ENCODE measurements around the gene ASAP2. TPM values are rescaled to one million over a fixed set of nuclear protein-coding genes. Genes with fewer than 3 reads are reported as not detected.

Gene ASAP2
- total and polyA plus RNA-seq, 9 of the 15 experiments (the other 6 are each of a cell fraction or from before 2014, with no cell fraction given) = 0.06 to 4.3 (median 3.1) TPM

DNA sequence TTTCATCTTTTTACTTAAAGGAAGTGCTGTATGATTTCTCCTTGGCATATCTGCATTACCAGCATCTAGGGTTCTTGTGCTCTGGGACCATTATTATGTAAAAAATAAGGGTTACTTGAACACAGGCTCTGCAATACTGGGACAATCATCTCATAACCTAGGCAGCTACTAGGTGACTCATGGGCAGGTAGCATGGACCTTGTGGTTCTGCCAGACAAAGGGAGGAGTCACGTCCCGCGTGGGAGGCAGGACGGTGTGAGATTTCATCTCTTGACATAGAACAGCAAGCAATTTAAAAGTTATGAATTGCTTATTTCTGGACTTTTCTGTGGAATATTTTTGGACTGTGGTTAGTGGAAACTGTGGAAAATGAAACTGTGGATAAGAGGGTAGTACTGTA, 34.1 kb downstream of the ASAP2 start:
- H3K4me3 ChIP-seq = no peak overlapping the region
- H4K20me1 ChIP-seq (replicated peaks; ENCODE audit: control insufficient read depth, insufficient read depth, low read length) = no peaks in the 10 kb centered on the region
- no peak overlapping the region for H3K9ac ChIP-seq (ENCODE audit: insufficient read depth in 1 of 2, low read depth in 2 of 2, low read length in 2 of 2)
- no peaks in the 10 kb centered on the region for H3K36me3 ChIP-seq (ENCODE audit: control insufficient read depth, insufficient read depth, low read length)
- DNase-seq (ENCODE audit: extremely low read depth in 1 of 4, low spot score in 3 of 4) (peak in 1 of 4 experiments; percentile 30), ATAC-seq (no peak), FAIRE-seq (no peak)
- H3K27ac ChIP-seq (ENCODE audit: extremely low read depth, low read depth, low read length) = no peak overlapping the region
- peaks cover 2 to 15% of the 10 kb centered on the region in 2 experiments; a peak in 1 of 5 replicates for H3K27me3 ChIP-seq (ENCODE audit: control insufficient read depth in 2 of 2, insufficient read depth in 2 of 2, low read length in 2 of 2)
- no peaks in the 10 kb centered on the region; the same call in 2 of the 3 replicates for H3K79me2 ChIP-seq (ENCODE audit: control insufficient read depth, insufficient read depth, low read length)
- 5% methylated on average over 4 of the region's 4 CpGs for WGBS (ENCODE audit: insufficient coverage, low coverage, missing lambda C conversion rate)
- no TSS peak for BruUV-seq (replicated peaks)
- no peaks in the 10 kb centered on the region for H3K9me3 ChIP-seq (replicated peaks; ENCODE audit: control insufficient read depth, insufficient read depth, low read depth, low read length)
- ChIA-PET CTCF (ENCODE audit: low intra/inter-chr PET ratio) (no interaction called here), POLR2A (interaction anchor here (0.8 kb wide), 1 partner anchor 57 kb away, joined by 3 read pairs; no protein-coding TSS in a partner anchor)
- TF ChIP-seq, protein P1, sequence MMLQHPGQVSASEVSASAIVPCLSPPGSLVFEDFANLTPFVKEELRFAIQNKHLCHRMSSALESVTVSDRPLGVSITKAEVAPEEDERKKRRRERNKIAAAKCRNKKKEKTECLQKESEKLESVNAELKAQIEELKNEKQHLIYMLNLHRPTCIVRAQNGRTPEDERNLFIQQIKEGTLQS (IDR thresholded peaks at IDR 0.05) = 0 out of 2 replicates have a peak, but pooled peaks have one; percentile 11
- TF ChIP-seq, protein P1 (CRISPR knock-in tag; conservative IDR thresholded peaks at IDR 0.05) = no peak
- TF ChIP-seq, protein P2, sequence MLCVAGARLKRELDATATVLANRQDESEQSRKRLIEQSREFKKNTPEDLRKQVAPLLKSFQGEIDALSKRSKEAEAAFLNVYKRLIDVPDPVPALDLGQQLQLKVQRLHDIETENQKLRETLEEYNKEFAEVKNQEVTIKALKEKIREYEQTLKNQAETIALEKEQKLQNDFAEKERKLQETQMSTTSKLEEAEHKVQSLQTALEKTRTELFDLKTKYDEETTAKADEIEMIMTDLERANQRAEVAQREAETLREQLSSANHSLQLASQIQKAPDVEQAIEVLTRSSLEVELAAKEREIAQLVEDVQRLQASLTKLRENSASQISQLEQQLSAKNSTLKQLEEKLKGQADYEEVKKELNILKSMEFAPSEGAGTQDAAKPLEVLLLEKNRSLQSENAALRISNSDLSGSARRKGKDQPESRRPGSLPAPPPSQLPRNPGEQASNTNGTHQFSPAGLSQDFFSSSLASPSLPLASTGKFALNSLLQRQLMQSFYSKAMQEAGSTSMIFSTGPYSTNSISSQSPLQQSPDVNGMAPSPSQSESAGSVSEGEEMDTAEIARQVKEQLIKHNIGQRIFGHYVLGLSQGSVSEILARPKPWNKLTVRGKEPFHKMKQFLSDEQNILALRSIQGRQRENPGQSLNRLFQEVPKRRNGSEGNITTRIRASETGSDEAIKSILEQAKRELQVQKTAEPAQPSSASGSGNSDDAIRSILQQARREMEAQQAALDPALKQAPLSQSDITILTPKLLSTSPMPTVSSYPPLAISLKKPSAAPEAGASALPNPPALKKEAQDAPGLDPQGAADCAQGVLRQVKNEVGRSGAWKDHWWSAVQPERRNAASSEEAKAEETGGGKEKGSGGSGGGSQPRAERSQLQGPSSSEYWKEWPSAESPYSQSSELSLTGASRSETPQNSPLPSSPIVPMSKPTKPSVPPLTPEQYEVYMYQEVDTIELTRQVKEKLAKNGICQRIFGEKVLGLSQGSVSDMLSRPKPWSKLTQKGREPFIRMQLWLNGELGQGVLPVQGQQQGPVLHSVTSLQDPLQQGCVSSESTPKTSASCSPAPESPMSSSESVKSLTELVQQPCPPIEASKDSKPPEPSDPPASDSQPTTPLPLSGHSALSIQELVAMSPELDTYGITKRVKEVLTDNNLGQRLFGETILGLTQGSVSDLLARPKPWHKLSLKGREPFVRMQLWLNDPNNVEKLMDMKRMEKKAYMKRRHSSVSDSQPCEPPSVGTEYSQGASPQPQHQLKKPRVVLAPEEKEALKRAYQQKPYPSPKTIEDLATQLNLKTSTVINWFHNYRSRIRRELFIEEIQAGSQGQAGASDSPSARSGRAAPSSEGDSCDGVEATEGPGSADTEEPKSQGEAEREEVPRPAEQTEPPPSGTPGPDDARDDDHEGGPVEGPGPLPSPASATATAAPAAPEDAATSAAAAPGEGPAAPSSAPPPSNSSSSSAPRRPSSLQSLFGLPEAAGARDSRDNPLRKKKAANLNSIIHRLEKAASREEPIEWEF (CRISPR knock-in tag; IDR thresholded peaks at IDR 0.05) = no peak
- TF ChIP-seq NR2C1 (IDR thresholded peaks at IDR 0.05) (no peak), NR2C1 (tag; IDR thresholded peaks at IDR 0.05) (no peak), JUND (IDR thresholded peaks at IDR 0.05; ENCODE audit: borderline replicate concordance, low read depth, low read length) (peak; percentile 23; the same call in 1 of the 2 replicates), JUND (tag; IDR thresholded peaks at IDR 0.05; ENCODE audit: borderline replicate concordance, low read depth, low read length) (no peak), EGR1 (conservative IDR thresholded peaks at IDR 0.05) (peak; percentile 38; the same call in 1 of the 2 replicates), SOX6 (IDR thresholded peaks at IDR 0.05) (0 out of 2 replicates have a peak, but pooled peaks have one; percentile 13), HDAC3 (IDR thresholded peaks at IDR 0.05; ENCODE audit: borderline replicate concordance, partially characterized antibody) (no peak), FOSL1 (tag; conservative IDR thresholded peaks at IDR 0.05) (0 out of 2 replicates have a peak, but pooled peaks have one; percentile 20)
- TF ChIP-seq, protein P3, sequence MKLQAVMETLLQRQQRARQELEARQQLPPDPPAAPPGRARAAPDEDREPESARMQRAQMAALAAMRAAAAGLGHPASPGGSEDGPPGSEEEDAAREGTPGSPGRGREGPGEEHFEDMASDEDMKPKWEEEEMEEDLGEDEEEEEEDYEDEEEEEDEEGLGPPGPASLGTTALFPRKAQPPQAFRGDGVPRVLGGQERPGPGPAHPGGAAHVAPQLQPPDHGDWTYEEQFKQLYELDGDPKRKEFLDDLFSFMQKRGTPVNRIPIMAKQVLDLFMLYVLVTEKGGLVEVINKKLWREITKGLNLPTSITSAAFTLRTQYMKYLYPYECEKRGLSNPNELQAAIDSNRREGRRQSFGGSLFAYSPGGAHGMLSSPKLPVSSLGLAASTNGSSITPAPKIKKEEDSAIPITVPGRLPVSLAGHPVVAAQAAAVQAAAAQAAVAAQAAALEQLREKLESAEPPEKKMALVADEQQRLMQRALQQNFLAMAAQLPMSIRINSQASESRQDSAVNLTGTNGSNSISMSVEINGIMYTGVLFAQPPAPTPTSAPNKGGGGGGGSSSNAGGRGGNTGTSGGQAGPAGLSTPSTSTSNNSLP (IDR thresholded peaks at IDR 0.05; ENCODE audit: borderline replicate concordance, low read depth, low read length) = no peak
- H2AFZ ChIP-seq (ENCODE audit: low read depth, low read length) = no peak overlapping the region
- in situ Hi-C loops (cut with MboI) = no loop called here
- no peaks in the 10 kb centered on the region for H3K9me1 ChIP-seq (ENCODE audit: control insufficient read depth, insufficient read depth, low read length)
- H3K4me1 ChIP-seq (replicated peaks in 1 of 2; ENCODE audit: control insufficient read depth in 2 of 2, insufficient read depth in 2 of 2, low read length in 2 of 2) = peaks cover under 1 to 6% of the 10 kb centered on the region in 2 experiments
- intact Hi-C loops (cut with micrococcal nuclease) = no loop called here
- H3K4me2 ChIP-seq (ENCODE audit: insufficient read depth, low read length) = no peak overlapping the region
